KMS-11 (cell line): ENCODE data around the gene KRTAP9-9.

ENCODE experiments used
- H2AFZ ChIP-seq: fragments of 200-600 bp; sonication (generic); 2 replicates; pipeline ENCODE4 v1.6.1; 2016; ENCODE audit warnings: antibody characterized with exemption, mixed run types, low read depth
- H3K27ac ChIP-seq: fragments of 200-600 bp; sonication (generic); 2 replicates; pipeline ENCODE4 v1.6.1; 2016; ENCODE audit warnings: mild to moderate bottlenecking, mixed run types
- H3K27me3 ChIP-seq: fragments of 200-600 bp; sonication (generic); 2 replicates; pipeline ENCODE4 v1.6.1; 2017; ENCODE audit warnings: mild to moderate bottlenecking, low read depth, mixed run types, moderate library complexity; ENCODE audit not compliant: insufficient read depth
- H3K36me3 ChIP-seq: fragments of 200-600 bp; sonication (generic); 2 replicates; pipeline ENCODE4 v1.6.1; 2017; ENCODE audit warnings: mild to moderate bottlenecking, mixed run types; ENCODE audit not compliant: insufficient read depth
- H3K4me1 ChIP-seq: fragments of 200-600 bp; sonication (generic); 2 replicates; pipeline ENCODE4 v1.6.1; 2016; ENCODE audit warnings: mild to moderate bottlenecking, low read depth, mixed run types; ENCODE audit not compliant: poor library complexity, severe bottlenecking
- H3K4me2 ChIP-seq: fragments of 200-600 bp; sonication (generic); 2 replicates; pipeline ENCODE4 v1.7.0; 2016; ENCODE audit warnings: mild to moderate bottlenecking, mixed run types
- H3K4me3 ChIP-seq: fragments of 200-600 bp; sonication (generic); IDR thresholded peaks from 2 replicates; pipeline ENCODE4 v1.6.1; 2017; ENCODE audit warnings: low read depth, low read length, mixed read lengths; ENCODE audit not compliant: insufficient read depth
- H3K79me2 ChIP-seq: fragments of 200-600 bp; sonication (generic); 2 replicates; pipeline ENCODE4 v1.6.1; 2016; ENCODE audit warnings: low read depth, mixed run types; ENCODE audit not compliant: insufficient read depth
- H3K9ac ChIP-seq: fragments of 200-600 bp; sonication (generic); 2 replicates; pipeline ENCODE4 v1.6.1; 2016; ENCODE audit warnings: mild to moderate bottlenecking, mixed run types
- H4K20me1 ChIP-seq: fragments of 200-600 bp; sonication (generic); 2 replicates; pipeline ENCODE4 v1.6.1; 2016; ENCODE audit warnings: mild to moderate bottlenecking, mixed run types; ENCODE audit not compliant: insufficient read depth
- CTCF ChIP-seq: fragments of 200-600 bp; sonication (generic); conservative IDR thresholded peaks from 2 replicates; pipeline ENCODE4 v1.6.1; 2017; ENCODE audit warnings: low read depth, mild to moderate bottlenecking, antibody characterized with exemption, low read length, moderate library complexity, mixed read lengths

Gene KRTAP9-9

GRCh38 chr17:41256291-41256685 lies 1.1 kb downstream of the KRTAP9-9 start:
- Histone ChIP-seq H3K36me3 (no peaks in the 10 kb centered on the region), H3K79me2 (no peaks in the 10 kb centered on the region), H3K4me2 (no peak overlapping the region), H3K27me3 (no peaks in the 10 kb centered on the region), H4K20me1 (no peaks in the 10 kb centered on the region), H3K4me1 (no peaks in the 10 kb centered on the region), H3K4me3 (no peak overlapping the region), H3K27ac (no peak overlapping the region), H3K9ac (no peak overlapping the region), H2AFZ (no peak overlapping the region)
- TF ChIP-seq CTCF = no peak

- Histone ChIP-seq H3K4me3 (no peak overlapping the region), H3K79me2 (no peaks in the 10 kb centered on the region), H2AFZ (no peak overlapping the region), H3K4me1 (no peaks in the 10 kb centered on the region), H3K9ac (no peak overlapping the region), H3K4me2 (no peak overlapping the region), H3K27ac (no peak overlapping the region), H3K36me3 (no peaks in the 10 kb centered on the region), H4K20me1 (no peaks in the 10 kb centered on the region), H3K27me3 (no peaks in the 10 kb centered on the region)
- TF ChIP-seq CTCF = no peak
Observed at GRCh38 chr17:41258406-41258805, 3.2 kb downstream of the KRTAP9-9 start.

GRCh38 chr17:41263212-41263611 lies 8.0 kb downstream of the KRTAP9-9 start:
- no peaks in the 10 kb centered on the region for H3K27me3 ChIP-seq
- H3K27ac ChIP-seq = no peak overlapping the region
- TF ChIP-seq CTCF = no peak

GRCh38 chr17:41264599-41264998 lies 9.4 kb downstream of the KRTAP9-9 start:
- no peak overlapping the region for H2AFZ ChIP-seq
- H3K9ac ChIP-seq = no peak overlapping the region
- no peak overlapping the region for H3K27ac ChIP-seq
- no peaks in the 10 kb centered on the region for H3K27me3 ChIP-seq
- no peaks in the 10 kb centered on the region for H3K4me1 ChIP-seq
- no peak for TF ChIP-seq CTCF
- no peaks in the 10 kb centered on the region for H3K79me2 ChIP-seq
- no peak overlapping the region for H3K4me2 ChIP-seq
- no peak overlapping the region for H3K4me3 ChIP-seq
- H4K20me1 ChIP-seq = no peaks in the 10 kb centered on the region
- H3K36me3 ChIP-seq = no peaks in the 10 kb centered on the region

More at GRCh38 chr17:41263212-41263611, 8.0 kb downstream of the KRTAP9-9 start:
- Histone ChIP-seq H2AFZ (no peak overlapping the region), H3K4me1 (no peaks in the 10 kb centered on the region), H3K4me2 (no peak overlapping the region), H3K79me2 (no peaks in the 10 kb centered on the region), H4K20me1 (no peaks in the 10 kb centered on the region), H3K4me3 (no peak overlapping the region), H3K36me3 (no peaks in the 10 kb centered on the region), H3K9ac (no peak overlapping the region)
